Esophagus mucosa (tissue), 1 donor: ENCODE measurements around the gene PITPNM1. TPM values are rescaled to one million over a fixed set of nuclear protein-coding genes. Genes with fewer than 3 reads are reported as not detected.

ENCODE experiments used
- ATAC-seq: fragments of 200-7000 bp; cut with Tn5 transposase; one replicate; pipeline ENCODE4 v1.9.1; 2020
- total RNA-seq: library from RNA; stranded (reverse); gene quantifications from one replicate; pipeline ENCODE4 v1.2.4, GENCODE V29; 2023
- donor health status: DM: yes; HTN: yes; CAD: no.

PITPNM1 gene
- total RNA-seq, 1 donor from 2014 or later, result 36.5 TPM

DNA sequence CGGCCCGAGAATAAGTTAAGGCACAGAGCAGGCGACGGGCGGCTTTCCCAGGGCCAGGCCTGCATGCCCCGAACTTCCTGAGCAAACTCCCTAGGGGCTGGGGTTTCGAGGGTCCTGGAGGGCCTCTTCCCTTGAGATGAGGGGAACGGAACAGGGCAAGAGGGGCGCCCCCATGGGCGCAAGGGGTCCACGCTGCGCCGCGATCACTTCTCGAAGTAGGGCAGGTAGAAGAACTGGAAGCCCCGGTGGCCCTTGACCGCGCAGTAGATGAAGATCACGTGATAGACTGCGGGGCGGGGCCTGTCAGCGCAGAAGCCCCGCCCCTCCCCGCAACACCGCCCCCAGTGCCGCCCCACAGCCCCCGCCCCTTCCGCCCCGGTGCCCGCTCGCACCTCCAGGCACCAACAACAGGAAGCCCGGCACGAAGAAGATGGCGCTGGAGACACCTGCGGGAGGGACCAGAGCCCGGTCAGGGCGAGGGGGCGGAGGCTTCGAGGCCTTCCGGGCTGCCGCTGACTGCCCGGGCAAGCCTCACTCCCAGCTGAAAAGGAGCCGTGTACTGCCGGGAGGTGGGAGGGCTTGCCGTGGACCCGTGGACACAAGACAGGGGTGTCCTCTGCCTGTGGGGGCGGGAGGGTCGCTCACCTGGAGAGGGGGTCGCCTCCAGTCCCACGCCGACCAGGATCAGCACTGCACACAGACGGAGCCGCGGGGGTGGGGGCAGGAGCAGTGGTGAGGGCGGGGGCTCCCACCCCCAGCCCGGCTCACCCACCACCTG, 40.6 kb downstream of the PITPNM1 start:
- peak; percentile 74 for ATAC-seq

- ATAC-seq, result peak; percentile 83
Measured at GRCh38 chr11:67463680-67464410, 41.3 kb downstream of the PITPNM1 start.

- ATAC-seq, result no peak
Measured at GRCh38 chr11:67463186-67463585, 42.0 kb downstream of the PITPNM1 start.

DNA sequence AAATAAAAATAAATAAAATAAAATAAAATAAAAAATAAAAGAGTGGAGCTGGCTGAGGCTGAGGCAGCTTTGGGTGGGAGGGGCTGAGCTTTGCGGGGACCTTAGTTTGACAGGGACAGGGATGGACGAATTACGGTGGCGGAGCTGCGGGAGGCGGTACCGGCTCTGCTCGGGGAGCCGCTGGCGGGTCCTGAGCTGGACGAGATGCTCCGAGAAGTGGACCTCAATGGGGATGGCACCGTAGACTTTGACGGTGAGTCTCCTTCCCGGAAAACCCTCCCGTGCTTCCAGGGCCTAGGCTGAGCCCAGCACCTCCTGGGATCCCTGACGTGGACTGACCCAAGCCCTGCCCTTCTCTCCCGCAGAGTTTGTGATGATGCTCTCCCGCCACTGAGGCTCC, 46.9 kb downstream of the PITPNM1 start:
- no peak for ATAC-seq

DNA sequence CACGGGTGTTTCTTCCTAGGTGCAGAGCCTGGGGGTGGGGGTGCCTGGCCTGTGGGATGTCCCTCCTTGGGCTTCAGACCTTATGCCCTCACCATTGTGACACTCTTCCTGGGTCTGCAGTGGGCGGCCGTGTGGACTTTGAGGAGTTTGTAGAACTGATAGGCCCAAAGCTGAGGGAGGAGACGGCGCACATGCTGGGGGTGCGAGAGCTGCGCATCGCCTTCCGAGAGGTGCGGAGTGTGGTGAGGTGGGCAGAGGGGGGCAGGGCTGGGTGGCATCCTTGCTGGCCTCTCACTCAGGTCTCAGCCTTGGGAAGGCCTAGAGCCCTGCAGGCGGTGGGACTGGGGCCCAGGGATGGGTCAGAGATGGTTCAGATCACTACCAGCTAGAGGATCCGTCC, 47.7 kb downstream of the PITPNM1 start:
- ATAC-seq, result no peak

- ATAC-seq, result no peak
Measured at GRCh38 chr11:67456068-67456705, 49.0 kb downstream of the PITPNM1 start.

DNA sequence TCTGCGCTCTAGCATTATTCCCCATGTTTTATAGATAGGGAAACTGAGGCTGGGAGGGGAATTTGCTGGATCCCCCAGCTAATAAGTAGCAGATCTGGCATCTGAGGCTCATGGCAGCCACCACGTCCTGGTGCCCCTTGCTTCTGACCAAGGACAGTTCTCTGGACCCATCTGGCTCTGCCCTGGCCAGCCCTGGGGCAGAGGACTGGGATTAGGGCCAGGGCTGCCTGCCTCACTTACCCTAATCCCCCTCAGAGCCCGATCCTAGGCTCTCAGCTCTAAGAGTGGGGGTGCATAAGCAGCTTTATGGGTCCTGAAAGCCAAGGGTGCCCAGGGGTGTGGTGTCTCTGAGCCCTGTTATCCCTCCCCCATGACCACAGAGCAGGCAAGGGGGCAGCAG, 50.1 kb downstream of the PITPNM1 start, which contains the start of gene CABP4:
CABP4 (plus strand) TSS at position 301 of the 400 bp plus-strand sequence; CDS start at position 371, 70 bp downstream.
- no peak for ATAC-seq

- ATAC-seq, result no peak
Measured at GRCh38 chr11:67453816-67454732, 51.1 kb downstream of the PITPNM1 start.

GRCh38 chr11:67452141-67452952, 52.8 kb downstream of the PITPNM1 start, which contains the start of gene GPR152:
TSS of gene GPR152 (minus strand) at chr11:67452729. CDS start at chr11:67452724, 5 bp downstream.
- peak; percentile 7 for ATAC-seq

GRCh38 chr11:67451658-67451976, 53.5 kb downstream of the PITPNM1 start:
- no peak for ATAC-seq

DNA sequence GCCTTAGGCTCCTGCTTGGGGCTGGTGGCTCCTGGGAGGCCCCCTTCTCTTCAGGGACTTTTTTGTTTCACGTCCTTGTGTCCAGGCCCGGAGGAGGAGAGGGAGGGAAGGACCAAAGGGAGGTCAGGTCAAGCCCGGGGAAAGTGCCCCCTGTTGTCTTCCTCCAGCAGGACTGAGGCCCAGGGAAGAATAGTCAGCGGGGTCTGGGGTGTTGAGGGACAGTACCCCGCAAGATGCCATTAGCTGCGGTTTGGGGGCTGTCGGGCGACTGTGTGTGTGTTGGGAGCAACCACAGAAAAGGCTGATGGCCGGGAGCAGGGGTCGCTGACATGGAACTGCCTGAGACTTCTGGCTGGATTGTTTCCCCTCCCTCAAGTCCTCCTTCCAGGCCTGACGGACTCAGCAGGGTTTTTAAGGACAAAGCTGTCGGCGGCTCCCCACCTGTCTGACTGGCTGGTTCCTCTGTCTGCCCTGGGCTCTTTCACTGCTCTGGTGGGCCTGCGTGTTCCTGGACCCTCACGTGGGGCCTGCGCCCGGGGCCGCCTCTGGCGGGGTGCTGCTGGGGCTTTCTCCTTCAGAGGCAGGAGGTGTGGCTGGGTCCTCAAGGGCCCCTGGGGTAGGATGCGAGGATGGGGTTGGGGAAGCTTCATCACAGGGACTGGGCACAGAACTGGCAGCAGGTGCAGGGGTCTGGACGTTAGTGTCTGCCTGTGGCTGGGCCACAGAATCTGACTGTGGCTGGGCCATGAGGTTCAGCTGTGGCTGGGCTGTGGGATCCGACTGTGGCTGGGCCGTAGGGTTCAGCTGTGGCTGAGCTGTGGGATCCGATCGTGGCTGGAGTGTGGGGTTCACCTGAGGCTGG, 54.1 kb downstream of the PITPNM1 start:
- no peak for ATAC-seq

GRCh38 chr11:67449116-67449844, 55.9 kb downstream of the PITPNM1 start:
- ATAC-seq, result no peak

DNA sequence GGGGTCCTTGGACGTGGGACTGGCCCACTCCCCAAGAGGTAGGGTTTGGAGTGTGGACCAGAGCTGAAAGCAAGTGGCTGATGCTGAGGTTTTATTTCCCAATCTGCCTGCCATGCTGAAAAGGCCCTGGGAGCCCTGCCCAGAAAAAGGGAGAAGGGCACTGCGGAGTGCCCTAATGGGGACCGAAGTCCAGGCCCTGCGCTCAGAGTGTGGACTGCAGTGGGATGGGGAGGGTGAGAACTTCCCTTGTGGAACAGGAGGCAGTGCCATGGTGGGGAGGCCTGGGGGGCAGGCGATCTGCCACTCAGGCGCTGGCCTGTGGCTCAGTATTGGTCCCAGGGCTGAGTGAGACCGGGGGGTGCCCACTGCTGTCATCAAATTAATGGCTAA, 56.9 kb downstream of the PITPNM1 start:
- ATAC-seq, result no peak

DNA sequence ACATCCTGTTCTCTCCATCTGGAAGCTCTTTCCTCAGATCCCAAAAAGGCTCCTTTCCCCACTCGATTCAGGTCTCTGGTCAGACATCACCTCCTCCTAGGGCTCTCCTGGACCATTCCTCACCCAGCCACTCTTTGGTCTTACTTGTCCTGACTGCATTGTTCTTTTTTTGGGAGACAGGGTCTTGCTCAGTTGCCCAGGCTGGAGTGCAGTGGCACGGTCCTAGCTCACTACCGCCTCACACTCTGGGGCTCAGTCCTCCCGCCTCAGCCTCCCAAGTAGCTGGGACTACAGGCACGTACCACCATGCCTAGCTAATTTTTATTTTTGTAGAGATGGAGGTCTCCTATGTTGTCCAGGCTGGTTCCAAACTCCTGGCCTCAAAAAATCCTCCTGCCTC, 59.6 kb downstream of the PITPNM1 start:
- ATAC-seq, result no peak

DNA sequence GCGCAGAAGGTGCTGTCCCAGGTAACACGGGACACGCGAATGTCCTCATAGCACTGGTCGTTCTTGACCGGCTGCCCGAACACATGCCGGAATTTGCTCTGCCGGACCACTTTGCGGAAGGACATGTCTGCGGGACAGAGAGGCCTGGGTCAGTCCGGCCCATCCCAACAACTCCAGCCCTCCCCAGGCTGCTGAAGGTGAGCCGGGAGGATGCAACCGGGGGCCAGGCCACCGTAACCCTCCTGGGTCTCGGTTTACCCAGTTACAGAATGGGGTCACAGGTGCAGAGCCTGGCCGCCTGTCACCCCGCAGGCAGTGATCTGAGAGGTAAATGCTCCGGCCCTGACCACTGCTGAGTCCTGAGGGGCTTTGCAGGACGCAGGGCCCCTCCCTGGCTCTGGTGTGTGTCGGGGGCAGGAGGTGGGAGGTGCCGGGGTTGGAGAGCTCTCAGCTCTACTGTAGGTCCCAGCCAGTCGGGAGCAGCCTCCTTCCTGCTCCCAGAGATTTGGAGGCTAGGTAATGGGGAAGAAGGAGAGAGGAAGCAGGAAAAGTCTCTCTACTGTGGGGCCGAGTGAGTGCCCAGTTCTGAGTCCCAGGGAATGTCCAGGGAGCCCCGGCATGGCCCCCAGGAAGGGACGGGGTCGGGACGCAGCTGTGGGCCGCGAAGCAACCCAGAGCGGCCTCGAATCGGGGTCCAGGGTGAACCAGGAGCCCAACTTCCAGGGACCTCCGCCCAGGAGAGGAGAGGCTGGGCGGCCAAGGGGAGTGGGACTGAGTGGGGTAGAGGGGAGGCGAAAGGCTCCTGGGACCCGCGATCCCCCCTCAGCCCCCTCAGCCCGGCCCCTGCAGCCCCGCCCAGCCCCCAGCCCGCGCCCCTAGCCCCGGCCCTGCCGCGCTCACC, 62.4 kb downstream of the PITPNM1 start:
- peak; percentile 7 for ATAC-seq
